Measurements from ENCODE around the gene VPS33A.
A peak's percentile ranks its signal among the peaks of the same experiment; 100 is the strongest.
"Not testable (repeated sequence)": the region's sequence is repeated elsewhere in the genome, so short reads cannot be mapped to it uniquely, and the experiment has no call there.

The VPS33A gene

DNA sequence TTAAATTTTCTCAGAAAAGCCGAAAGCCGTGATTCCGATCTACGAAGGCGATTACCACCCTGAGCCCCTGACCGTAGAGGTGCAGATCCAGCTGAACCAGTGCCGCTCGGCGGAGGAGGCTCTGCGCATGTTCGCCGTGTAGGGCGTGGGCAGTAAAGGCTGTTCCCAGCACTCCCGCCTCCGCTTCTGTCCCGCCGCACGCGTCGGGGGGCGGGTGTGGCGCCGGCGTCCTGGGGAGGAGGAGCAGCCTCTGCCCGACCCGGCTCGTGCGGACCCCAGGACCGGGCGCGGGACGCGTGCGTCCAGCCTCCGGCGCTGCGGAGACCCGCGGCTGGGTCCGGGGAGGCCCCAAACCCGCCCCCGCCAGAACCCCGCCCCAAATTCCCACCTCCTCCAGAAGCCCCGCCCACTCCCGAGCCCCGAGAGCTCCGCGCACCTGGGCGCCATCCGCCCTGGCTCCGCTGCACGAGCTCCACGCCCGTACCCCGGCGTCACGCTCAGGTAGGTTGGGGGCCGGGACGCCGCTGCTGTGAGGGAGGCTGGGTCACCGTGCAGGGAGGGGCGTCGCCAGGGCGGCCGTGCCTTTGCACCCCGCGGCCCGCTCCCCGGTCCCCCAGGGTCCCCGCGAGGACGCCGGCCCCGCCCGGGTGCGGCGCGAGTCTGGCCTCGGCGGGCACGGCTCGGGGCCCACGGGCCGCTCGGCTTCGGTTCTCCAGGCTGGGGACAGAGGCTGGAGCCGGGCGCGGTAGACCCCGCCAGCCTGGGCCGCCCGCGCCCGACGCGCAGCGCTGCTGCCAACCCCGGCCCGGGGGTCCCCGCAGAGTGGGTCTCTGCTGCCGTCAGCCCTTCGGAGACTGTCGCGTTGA is 62.8 kb downstream of the VPS33A start, which contains the start of gene B3GNT4:
Gene B3GNT4, plus strand, starts transcription at position 409 of the 866 bp plus-strand sequence. CDS start 910 bp downstream, outside the sequence.
- peak; percentile 70 for DNase-seq

DNA sequence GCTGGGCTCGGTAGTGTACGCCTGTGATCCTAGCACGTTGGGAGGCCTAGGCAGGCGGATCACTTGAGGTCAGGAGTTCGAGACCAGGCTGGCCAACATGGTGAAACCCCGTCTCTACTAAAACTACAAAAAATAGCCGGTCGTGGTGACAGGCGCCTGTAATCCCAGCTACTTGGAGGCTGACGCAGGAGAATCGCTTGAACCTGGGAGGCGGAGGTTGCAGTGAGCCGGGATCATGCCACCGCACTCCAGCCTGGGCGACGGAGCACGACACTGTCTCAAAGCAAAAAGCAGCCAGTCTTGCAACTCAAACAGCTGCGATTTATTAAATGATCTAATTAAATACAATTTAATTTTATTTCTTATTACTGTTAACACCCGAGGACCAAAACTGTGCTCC is 63.5 kb downstream of the VPS33A start:
- not testable (repeated sequence) for DNase-seq

DNA sequence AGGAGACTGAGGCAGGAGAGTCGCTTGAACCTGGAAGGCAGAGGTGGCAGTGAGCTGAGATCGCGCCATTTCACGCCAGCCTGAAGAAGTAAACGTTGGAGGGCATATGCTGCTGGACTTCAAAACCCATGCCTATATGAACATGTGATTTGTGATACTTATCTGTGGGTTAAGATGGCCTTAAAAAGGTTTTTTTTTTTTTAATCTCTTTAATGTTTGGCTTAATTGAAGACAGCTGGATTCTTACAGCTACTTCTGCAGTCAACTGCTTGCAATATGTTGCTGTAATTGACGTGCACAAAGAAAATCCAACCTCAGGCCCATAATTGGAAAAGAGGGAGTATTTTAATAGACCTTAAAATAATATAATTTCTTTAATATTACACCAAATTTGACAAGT is 64.3 kb downstream of the VPS33A start:
- DNase-seq: no peak

DNA sequence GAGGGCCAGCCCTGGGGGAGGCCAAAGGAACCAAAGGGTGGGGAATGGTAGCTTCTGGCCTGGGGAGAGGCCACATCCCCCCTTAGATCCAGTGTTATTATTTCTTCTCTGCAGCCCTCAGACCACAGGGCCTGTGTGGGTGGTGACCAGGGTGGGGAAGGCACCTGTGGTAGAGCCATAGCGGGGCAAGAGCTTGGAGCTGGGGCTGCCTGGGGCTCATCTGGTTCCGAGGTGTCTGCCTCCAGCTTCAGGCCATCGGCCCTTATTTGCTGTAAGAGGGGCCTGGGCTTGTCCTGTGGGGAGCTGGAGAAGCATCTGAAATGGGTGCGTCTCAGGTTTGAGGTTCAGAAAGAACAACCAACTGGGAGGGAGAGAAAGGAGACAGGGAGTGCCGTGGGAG is 64.9 kb downstream of the VPS33A start:
- DNase-seq: no peak

DNA sequence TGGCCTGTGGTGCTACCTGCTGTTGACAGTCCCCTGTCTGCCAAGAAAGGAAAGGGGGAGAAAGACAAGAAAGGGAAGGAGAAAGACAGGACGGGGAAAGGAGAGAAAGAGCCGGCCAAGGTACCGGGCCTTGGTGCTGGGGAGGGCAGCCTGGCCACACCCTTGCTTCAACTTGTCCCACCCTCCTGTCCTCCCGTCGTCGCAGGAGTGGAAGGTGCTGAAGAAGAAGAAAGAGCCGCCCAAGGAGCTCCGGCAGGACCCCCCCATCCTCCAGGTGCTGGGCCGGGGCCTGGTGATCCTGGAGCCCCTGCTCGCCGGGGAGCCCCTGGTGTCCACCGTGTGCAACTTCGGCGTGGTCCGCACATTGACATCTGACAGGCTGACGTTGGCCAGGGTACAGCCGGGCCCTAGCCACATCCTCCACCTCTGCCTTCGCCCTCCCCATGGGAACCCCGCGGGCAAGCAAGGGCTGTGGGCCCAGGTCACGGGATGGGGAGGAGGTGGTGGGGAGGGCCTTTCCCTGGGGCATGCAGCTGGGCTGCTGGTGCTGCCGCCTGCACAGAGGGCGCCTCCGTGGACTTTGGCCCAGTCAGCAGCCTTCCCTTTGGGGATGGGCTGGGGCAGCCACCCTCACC is 65.6 kb downstream of the VPS33A start:
- DNase-seq: no peak

DNA sequence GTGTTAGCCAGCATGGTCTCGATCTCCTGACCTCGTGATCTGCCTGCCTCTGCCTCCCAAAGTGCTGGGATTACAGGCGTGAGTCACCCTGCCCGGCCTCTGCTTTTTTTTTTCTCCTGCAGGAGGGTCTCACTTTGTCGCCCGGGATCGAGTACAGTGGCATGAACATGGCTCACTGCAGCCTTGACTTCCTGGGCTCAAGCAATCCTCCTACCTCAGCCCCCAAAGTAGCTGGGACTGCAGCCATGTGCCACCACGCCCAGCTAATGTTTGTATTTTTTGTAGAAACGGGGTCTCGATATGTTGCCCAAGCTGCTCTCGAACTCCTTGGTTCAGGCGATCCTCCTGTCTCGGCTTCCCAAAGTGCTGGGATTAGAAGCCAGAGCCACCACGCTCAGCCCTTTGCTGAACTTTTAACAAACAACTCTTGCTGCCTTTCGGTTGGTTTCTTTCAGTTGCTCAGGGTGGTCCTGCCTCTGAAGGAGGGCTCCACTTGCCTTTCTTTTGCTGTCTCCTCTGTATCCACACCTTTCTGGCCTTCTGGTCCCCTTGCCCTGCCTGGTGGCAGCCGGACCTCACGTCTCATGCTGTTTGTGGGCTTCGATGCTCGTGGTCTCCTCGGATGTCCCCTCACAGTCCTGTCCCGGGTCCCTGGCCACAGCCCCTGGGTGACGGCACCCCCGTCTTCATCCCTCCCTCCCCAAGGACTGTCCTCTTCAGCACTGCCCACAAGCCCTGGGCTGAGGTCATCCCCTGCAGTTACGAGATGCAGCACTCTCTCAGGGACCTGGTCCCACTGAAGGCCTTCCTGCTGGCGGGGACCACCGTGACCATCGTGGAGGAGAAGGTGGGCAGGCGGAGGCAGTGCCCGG is 66.6 kb downstream of the VPS33A start:
- no peak for DNase-seq

DNA sequence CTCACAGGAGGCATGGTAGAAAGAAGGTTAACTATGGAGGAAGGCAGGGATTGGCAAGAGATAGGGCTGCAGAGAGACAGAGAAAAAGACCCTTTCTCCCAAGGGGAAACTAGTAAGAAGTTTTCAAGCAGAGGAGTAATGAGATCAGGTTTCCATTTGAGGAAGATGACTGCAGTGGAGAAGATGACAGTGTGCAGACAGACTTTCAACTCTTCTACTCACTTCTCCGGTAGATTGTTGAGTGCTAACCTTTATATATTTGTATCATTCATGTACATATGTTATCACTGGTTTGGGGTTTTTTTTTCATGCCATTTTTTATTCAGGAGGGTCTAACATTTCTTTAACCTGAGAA is 68.7 kb downstream of the VPS33A start:
- DNase-seq: no peak

DNA sequence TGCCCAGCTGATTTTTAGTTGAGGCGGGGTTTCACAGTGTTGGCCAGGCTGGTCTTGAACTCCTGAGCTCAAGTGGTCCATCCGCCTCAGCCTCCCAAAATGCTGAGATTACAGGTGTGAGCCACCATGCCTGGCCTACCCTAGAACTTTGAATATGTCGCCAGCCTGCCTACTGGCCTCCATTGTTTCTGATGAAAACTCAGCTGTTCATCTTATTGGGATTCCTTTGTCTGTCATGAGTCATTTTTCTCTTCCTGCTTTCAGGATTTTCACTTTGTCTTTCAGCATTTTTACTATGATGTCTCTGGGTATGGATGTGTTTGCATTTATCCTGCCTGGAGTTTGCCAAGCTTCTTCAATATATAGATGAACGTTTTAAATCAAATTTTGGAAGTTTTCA is 70.9 kb downstream of the VPS33A start:
- DNase-seq: no peak

DNA sequence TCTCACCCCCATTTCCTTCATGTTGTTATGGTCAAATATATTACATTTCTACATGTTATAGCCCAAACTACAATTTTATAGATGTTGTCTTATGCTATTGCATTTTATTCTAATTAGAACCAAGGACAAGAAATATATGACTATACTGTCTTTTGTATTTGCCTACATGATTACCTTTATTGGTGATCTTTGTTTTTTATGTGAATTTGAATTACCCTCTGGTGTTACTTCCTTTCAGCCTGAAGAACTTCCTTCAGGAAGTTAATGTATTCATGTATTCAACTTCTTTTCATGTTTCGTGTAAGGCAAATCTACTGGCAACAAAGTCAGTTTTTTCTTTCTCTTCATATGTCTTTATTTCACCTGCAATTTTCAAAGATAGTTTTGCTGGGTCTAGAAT is 71.5 kb downstream of the VPS33A start:
- no peak for DNase-seq

DNA sequence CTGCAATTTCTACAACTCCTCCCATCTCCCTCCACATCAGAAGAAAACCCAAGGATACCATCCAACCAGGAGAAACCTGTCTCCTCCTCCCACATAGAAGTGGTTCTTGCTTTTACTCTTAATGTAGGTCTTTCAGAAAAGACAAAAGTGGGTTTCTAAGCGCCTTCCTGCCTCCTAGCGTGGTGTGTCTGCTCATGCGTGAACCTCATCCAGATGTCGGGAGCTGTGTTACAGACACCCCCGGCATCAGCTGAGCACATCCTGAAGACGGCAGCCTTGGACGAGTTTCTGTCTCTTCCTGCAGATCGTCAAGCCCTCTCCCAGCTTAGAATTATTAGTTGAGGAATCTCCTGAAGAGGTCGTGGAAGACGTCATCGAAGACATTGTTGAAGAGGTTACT is 73.9 kb downstream of the VPS33A start:
- DNase-seq: no peak

DNA sequence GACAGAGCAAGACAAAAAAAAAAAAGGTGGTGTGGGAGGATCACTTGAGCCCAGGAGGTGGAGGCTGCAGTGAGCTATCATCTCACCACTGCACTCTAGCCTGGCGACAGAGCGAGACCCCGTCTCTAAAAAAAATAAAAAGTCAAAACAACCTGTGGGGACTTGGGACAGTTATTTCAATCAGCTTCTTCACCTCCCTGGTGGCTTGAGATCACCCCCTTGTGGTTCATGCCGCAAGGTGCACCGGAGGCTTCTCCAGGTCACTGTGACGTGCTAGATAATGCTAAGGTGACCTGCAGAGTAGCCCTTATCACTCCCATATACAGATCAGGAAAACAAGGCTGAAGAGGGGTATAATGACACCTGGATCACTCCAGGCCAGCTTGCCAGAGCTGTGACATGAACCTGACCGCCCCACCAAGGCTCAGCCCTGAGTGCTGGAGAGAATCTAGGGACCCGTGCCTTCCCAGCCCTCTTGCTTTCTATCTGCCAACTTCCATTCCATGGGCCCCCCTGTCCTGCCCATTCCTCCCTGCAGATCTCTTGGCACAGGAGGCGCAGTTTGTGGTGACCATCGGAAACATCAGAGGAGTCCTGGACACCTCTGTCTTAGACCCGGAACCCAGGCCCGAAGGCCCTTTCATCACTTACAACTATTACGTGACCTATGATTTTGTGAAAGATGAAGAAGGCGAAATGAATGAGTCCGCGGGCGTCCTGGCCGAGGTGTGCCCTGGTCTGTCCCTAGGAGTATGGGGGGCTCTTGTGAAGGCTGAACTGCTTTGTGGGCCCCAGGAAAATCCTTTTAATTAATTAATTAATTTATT is 75.2 kb downstream of the VPS33A start:
- peak; percentile 40 for DNase-seq

DNA sequence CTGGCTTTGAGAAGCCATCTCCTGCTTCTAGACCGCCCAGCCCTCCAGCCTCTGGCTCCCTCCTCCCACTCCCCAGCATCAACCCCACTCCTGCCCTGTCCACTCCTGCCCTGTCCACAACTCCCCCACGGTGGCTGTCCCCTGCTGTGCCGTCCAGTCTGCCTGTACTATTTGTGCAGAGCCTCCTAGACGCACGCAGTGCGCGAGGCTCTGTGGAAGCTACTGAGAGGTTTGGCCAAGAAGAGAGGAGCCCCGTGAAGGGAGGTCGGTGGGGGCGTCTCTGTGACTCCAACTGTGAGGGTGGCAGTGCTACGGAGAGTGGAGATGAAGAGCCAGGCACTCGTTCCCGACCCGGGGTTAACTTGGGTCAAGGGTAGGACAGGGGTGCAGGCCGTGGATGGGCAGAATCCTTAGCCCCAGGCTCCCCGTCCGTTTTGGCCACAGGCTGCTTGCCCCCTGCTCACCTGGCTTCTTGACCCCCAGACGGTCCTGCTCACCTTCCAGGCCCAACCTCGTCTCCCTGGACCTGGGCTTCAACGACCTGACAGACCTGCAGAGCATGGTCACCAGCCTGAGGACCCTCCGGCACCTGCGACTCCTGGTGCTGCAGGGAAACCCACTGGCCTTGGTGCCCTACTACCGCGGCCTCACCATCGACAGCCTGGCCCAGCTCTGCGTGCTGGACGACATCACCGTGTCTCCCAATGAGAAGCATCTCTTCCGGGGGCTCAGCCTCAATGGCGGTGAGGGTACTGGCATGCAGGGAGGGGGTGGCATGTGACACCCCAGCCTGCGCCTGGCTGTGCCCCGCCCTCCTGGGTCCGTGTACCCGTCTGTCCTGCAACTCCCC is 76.4 kb downstream of the VPS33A start:
- no peak for DNase-seq

DNA sequence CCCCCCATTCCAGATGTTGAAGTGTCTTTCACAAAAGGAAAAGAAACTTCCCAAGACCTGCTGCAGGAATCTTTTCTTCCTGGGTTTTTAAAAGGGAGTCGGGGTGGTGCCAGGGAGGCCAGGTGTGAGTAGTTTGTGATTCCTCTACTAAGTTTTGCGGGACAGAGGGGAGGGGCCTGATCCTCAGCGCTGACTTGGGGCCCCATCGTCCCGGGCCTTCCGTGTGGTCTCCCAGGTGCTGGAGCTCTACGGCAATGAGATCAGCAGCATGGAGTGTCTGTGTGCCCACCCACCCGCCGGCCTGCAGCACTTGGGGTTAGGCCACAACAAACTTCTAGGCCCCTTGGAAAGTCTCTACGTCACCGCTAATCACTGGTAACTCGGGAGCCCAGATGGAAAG is 78.8 kb downstream of the VPS33A start:
- no peak for DNase-seq

DNA sequence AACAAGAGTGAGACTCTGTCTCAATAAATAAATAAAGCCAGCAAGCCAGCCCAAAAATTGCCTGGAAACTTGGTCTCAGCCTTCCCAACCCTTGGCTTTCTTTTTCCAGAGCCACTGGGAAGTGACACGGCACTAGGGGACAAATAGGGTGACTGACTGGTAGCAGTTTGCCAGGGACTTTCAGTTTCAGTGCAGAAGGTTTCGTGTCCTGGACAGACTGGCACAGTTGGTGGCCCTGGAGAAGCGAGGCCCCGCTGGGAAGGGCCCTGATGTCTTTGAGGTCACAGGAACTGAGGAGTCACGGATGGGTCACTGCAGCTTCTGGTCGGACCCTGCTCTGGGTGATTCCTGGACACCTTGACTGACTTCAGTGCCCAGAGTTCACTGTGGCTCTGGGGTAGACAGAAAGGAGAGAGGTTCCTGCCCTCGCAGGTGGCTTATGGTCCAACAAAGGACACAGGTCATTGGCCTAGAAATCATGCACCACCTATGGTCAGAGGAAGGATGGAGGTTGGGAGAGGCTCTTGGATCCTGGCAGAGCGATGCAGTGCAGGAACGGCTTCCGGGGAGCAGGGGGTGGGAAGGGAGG is 80.7 kb downstream of the VPS33A start:
- no peak for DNase-seq

DNA sequence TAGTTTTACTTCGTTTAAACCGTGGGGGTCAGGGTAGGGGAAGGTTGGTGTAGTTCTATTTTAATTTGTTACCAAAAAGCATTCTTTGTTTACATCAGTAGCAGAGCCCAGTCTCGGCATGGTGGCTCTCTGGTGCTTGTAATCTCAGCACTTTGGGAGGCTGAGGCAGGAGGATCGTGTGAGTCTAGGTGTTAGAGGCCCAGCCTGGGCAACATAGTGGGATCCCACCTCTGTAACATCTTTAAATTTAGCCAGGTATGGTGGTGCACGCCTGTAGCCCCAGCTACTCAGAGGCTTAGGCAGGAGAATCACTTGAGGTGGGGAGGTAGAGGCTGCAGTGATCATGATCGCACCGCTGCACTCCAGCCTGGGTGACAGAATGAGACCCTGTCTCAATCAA is 81.2 kb downstream of the VPS33A start:
- no peak for DNase-seq

DNA sequence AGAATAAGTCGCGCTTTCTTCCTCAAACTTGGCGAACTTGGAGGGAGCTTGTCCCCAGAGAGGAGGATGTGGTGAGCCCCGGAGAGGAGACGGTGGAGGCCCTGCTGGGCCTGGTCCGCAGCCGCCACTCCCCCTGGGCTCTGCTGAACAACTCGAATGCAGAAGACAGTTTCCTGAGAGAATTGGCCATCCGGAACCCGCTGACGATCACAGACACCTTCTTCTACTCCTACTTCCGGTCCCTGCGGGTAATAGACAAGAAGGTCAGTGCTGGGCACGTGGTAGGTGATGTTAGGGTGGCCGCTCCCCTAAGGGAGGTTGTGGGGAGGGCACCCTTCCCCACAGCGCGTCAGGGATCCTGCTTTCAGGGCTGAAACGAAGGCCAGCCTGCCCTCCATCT is 81.8 kb downstream of the VPS33A start:
- DNase-seq: no peak

DNA sequence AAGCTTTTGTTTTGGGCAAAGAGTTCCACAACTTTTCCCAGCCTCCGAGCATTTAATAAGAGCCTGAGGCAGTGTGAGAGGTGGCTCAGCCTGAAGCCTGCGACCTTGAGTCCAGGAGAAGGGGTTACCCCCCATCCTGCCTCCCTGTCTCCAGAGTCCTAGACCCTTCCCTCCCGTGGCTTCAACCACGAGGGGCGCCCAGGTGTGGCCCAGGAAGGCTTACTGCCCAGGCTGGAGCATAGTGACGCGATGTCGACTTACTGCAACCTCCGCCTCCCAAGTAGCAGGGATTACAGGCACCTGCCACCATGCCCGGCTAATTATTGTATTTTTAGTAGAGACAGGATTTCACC is 82.7 kb downstream of the VPS33A start:
- DNase-seq: peak; percentile 40

DNA sequence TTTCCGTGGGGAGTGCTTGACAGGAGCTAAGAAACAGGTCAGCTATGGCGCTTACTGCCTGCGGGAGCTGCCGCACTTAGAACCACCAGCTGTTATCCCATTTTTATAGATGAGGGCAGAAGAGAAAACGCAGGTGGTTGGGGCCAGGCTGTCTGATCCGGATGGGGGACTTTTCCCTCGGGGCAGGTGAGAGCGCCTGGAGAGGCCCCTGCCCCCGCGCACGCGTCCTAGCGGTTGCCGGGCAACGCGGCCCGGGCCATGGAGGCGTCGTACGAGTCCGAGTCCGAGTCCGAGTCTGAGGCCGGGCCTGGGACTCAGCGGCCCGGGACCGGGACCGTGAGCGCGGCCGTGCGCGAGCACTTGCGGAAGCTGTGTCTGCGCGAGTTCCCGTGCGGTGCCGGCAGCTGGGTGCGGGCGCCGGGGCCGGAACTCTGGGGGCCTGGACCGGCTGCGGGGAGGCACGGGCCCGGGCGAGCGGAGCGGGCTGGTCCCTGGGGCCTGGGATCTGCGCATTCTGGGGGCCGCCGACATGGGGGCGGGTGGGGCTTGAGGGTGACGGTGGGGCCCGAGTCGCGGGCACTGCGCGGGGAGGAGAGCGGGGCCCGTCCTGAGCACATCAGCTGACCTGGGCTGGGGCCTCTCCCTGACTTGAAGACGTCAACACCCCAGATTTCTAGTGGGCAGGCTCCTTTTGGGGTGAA is 83.3 kb downstream of the VPS33A start, which contains the start of gene LRRC43:
Gene LRRC43, plus strand, starts transcription at position 237 of the 701 bp plus-strand sequence. Its CDS starts 22 bp downstream, at position 259.
- peak; percentile 80 for DNase-seq
